OCI-LY3 (cell line): ENCODE measurements around the gene TCN2.

Experiments
- EZH2phosphoT487 ChIP-seq: fragments of 200-600 bp; shearing (Covaris generic); IDR thresholded peaks from 2 replicates; pipeline ENCODE4 v1.6.1; 2018; ENCODE audit warnings: antibody characterized with exemption, mixed run types, low read depth
- TF ChIP-seq, protein P1 (sequence below): fragments of 200-600, 300-600 bp; sonication (generic); IDR thresholded peaks from 2 replicates; pipeline ENCODE4 v1.5.1; 2014; ENCODE audit warnings: antibody characterized with exemption, low read length, low read depth

DNA sequence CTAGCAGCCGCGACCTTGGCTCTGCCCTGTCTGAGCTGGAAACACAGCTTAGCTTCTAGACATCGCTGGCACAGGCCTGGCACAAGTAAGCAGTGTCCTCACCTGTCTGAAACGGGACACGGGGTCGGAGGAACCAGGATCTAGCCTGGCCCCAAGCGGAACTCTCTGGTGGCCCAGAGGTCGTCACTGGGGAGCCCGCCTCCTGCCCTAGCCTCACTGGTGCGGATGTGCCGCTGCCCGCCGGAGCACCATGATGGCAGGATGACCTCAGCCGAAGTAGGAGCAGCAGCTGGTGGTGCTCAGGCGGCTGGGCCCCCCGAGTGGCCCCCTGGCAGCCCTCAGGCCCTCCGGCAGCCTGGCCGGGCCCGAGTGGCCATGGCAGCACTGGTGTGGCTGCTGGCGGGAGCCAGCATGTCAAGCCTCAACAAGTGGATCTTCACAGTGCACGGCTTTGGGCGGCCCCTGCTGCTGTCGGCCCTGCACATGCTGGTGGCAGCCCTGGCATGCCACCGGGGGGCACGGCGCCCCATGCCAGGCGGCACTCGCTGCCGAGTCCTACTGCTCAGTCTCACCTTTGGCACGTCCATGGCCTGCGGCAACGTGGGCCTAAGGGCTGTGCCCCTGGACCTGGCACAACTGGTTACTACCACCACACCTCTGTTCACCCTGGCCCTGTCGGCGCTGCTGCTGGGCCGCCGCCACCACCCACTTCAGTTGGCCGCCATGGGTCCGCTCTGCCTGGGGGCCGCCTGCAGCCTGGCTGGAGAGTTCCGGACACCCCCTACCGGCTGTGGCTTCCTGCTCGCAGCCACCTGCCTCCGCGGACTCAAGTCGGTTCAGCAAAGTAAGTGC is 29.5 kb downstream of the TCN2 start:
- TF ChIP-seq, protein P1, sequence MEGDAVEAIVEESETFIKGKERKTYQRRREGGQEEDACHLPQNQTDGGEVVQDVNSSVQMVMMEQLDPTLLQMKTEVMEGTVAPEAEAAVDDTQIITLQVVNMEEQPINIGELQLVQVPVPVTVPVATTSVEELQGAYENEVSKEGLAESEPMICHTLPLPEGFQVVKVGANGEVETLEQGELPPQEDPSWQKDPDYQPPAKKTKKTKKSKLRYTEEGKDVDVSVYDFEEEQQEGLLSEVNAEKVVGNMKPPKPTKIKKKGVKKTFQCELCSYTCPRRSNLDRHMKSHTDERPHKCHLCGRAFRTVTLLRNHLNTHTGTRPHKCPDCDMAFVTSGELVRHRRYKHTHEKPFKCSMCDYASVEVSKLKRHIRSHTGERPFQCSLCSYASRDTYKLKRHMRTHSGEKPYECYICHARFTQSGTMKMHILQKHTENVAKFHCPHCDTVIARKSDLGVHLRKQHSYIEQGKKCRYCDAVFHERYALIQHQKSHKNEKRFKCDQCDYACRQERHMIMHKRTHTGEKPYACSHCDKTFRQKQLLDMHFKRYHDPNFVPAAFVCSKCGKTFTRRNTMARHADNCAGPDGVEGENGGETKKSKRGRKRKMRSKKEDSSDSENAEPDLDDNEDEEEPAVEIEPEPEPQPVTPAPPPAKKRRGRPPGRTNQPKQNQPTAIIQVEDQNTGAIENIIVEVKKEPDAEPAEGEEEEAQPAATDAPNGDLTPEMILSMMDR: no peak
- TF ChIP-seq EZH2phosphoT487: no peak
